NCI-H2029 treated with DMSO at 0.1 percent for 48 hours (cell line): Measurements from ENCODE around the gene YY1.
"Not testable (repeated sequence)": the region's sequence is repeated elsewhere in the genome, so short reads cannot be mapped to it uniquely, and the experiment has no call there.

ENCODE experiments used
- DNase-seq: peaks from one replicate; lab custom pipeline; 2025; lab: John Stamatoyannopoulos, UW

The YY1 gene

GRCh38 chr14:100238419-100239210 lies at the start of gene YY1:
YY1 (plus strand) TSS chr14:100239144; CDS start chr14:100239245, 101 bp downstream.
- peak; percentile 37 for DNase-seq

- no peak for DNase-seq
Observed at GRCh38 chr14:100190126-100190525, 48.8 kb upstream of the YY1 start.

GRCh38 chr14:100191584-100192249 lies 47.2 kb upstream of the YY1 start:
- DNase-seq: no peak

GRCh38 chr14:100192250-100192671 lies 46.7 kb upstream of the YY1 start:
- no peak for DNase-seq

DNA sequence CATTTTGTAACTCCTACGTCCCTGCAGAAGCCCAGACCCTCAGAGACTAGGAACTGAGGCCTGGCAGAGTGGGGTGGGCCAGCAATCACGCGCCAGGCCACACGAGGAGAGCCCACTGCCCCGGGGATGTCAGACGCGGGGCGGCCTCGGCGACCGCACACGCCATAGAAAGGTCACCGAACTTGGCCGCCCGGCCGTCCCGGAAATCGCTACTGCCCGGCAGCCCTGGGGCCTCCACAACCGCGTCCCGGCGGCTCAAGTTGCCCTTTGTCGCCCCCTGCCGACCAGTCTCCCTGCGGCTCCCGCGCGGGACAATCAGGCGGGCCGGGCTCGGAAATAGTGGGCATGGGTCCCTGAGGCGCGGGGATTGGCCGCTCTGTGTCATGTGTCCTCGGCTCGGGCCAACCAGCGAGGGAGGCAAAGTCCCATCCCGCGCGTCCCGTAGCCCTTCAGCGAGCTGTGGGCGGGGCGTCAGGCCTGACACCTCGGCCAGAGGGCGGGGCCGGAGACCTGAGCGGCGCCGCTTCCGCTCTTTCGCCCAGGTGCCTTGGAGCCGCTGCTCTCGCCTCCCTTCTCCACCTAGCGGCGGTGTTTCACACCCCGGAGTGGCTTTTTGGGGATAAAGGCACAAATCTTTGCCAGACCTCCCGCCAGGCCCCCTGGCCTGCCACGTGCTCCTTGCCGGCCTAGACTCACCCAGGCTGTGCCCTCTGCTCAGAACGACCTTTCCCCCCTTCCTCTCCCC lies 46.1 kb upstream of the YY1 start:
- DNase-seq: peak; percentile 70

GRCh38 chr14:100193417-100194357 lies 45.3 kb upstream of the YY1 start:
- DNase-seq: no peak

DNA sequence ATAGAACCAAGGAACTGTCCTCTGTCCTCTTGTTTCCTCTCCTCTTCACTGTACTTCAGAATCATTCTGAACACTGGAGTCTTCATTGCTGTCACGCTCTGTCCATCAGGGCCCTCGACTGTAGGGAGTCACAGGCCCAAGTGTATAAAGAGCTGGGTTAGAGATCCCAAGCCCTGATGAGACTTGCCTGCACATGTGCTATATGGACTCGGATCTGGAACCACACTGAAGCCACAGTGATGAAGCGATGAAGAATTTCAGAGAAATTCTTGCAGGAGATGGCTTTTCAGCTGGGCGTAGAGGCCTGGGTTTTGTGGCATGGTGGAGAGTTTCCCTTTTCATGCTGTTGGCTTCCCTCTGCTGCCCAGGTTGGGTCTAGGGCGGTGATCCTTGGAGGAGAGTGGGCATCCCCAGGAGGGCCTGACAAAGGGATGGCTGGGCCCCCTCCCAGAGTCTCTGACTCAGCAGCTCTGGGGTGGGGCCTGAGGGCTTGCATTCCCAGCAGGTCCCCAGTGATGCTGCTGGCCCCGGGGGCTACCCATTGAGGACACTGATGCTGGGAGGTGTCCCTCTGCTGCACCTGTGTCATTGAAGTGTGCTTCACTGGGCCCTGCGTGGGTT lies 39.6 kb upstream of the YY1 start:
- no peak for DNase-seq

DNA sequence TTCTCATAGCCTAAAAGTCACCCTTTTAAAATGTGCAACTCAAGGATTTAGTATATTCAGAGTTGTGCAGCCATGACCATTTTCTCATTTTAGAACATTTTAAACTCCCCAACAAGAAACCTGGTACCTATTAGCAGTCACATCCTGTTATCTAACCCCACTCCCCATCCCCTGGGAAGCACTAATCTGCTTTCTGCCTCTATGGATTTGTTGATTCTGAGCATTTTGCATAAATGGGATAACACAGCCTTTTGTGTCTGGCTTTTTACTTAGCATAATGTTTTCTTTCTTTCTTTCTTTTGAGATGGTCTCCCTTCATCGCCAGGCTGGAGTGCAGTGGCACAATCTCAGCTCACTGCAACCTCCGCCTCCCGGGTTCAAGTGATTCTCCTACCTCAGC lies 38.6 kb upstream of the YY1 start:
- no peak for DNase-seq

DNA sequence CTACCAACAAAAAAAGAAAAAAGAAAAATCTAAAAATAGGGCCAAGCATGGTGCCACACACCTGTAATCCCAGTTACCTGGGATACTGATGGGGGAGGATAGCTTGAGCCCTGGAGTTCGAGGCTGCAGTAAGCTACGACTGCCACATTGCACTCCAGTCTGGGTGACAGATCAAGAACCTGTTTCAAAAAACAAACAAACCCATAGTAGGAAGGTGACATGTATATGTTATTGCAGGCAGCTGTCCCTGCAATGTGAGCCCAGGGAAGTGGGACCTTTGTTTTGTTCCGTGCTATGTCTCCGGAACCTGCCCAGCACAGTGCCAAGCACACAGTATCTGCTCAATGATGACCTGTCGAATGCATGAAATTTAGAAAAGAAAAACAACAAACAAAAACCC lies 37.2 kb upstream of the YY1 start:
- DNase-seq: peak; percentile 21

DNA sequence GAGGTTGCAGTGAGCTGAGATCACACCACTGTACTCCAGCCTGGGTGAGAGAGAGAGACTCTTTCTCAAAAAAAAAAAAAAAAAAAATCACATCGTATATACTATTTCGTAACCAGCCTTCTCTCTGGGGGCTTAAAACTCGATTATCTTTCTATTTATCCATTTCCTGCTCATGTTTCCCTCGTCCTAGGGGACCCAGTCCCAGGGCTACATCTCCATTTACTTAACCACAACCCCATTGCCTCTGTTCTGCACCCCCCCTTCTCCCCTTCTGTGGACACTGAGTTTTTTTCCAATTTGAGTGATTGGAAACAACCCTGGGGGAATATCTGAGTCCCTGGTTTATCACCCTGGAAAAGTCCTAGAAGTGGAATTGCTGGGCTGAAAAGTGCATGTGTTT lies 36.2 kb upstream of the YY1 start:
- no peak for DNase-seq

DNA sequence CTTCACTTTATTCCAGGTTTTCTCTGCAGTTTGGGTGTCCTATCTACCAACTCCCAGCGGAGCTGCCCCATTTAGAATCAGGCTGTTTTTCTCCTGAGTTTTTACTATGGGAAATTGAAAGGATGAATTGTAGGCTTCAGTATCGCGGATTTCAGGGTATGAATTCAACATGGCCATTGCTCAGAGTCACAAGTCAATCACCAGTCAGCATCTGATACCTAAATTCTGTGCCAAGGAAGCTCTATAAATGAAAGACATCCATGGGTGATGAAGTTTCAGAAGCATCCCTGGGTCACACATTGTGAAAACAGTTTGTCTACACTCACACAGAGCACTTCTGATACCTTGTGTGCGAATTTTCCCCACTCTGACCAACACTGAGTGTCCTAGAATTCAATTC lies 35.8 kb upstream of the YY1 start:
- DNase-seq: no peak

GRCh38 chr14:100203962-100204834 lies 34.7 kb upstream of the YY1 start:
- no peak for DNase-seq

DNA sequence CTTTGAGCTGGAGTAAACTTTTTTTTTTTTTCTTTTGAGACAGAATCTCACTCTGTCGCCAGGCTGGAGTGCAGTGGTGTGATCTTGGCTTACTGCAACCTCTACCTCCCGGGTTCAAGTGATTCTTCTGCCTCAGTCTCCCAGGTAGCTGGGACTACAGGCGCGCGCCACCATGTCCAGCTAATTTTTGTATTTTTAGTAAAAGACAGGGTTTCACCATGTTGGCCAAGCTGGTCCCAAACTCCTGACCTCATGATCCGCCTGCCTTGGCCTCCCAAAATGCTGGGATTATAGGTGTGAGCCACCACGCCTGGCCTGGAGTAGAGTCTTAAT lies 34.1 kb upstream of the YY1 start:
- not testable (repeated sequence) for DNase-seq

DNA sequence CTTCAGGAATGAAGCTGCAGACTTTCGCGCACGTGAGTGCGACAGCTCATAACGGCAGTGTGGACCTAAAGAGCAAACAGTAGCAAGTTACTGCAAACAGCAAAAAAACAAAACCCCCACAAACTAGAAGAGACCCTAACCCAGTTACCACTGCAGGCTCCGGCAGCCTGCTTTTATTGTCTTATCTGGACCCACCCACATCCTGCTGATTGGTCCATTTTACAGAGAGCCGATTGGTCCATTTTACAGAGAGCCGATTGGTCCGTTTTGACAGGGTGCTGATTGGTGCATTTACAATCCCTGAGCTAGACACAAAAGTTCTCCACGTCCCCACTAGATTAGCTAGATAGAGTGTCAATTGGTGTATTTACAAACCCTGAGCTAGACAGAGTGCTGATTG lies 31.4 kb upstream of the YY1 start:
- DNase-seq: not testable (repeated sequence)

DNA sequence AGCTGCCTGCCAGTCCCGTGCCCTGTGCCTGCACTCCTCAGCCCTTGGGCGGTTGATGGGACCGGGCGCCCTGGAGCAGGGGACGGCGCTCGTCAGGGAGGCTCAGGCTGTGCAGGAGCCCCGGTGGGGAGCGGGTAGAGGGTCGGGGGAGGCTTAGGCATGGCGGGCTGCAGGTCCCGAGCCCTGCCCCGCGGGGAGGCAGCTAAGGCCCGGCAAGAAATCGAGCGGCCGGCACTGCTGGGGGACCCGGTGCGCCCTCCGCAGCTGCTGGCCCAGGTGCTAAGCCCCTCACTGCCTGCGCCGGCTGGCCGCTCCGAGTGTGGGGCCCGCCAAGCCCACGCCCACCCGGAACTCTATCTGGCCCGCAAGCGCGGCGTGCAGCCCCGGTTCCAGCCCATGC lies 30.8 kb upstream of the YY1 start:
- DNase-seq: not testable (repeated sequence)

- no peak for DNase-seq
Observed at GRCh38 chr14:100211366-100211765, 27.6 kb upstream of the YY1 start.

- DNase-seq: no peak
Observed at GRCh38 chr14:100211893-100212292, 27.1 kb upstream of the YY1 start.

- DNase-seq: no peak
Observed at GRCh38 chr14:100212476-100213333, 26.2 kb upstream of the YY1 start.

DNA sequence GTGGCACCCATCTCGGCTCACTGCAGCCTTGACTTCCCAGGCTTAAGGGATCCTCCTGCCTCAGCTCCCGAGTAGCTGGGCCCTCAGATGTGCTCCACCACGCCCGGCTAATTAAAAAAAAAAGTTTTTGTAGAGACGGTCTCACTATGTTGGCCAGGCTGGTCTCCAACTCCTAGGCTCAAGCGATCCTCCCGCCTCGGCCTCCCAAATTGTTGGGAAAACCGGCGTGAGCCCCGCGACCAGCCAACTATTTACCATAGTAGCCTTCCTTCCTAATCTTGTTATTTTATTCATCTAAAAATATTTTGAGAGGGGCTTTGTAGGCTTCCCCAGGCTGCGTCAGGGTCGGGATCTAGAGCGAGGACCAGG lies 25.4 kb upstream of the YY1 start:
- no peak for DNase-seq
